DND-41 (cell line): Measurements from ENCODE around the gene DISC1.

Experiments
- EZH2 ChIP-seq: IDR thresholded peaks from 3 replicates; pipeline ENCODE4 v1.6.1; 2012; ENCODE audit warnings: borderline replicate concordance, low read depth, mild to moderate bottlenecking, moderate library complexity, low read length, inconsistent platforms; ENCODE audit not compliant: severe bottlenecking
- TF ChIP-seq, protein P1 (sequence below): IDR thresholded peaks from 2 replicates; pipeline ENCODE4 v1.5.1; 2012; ENCODE audit warnings: borderline replicate concordance, low read length, moderate library complexity, mild to moderate bottlenecking; ENCODE audit not compliant: poor library complexity, severe bottlenecking; ENCODE audit errors: extremely low read depth

DNA sequence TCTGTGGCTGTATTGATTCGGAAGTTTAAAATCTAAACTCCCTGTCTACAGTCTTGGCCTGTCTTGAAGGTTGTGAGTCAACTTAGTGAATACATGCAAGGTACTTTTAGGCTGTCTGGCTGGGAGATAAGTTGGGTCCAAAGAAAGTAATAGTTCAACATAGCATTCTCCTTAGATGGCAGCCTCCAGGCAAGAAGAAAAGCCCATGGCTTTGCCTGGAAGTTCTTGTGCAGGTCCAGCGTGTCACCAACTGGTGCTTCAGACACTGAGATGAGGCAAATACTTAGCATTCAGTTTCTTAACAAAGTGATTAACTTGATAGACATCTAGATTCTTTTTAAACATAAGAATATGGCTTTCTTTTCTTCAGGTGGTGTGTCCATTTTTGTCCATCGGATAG lies 328.2 kb downstream of the DISC1 start:
- TF ChIP-seq, protein P1, sequence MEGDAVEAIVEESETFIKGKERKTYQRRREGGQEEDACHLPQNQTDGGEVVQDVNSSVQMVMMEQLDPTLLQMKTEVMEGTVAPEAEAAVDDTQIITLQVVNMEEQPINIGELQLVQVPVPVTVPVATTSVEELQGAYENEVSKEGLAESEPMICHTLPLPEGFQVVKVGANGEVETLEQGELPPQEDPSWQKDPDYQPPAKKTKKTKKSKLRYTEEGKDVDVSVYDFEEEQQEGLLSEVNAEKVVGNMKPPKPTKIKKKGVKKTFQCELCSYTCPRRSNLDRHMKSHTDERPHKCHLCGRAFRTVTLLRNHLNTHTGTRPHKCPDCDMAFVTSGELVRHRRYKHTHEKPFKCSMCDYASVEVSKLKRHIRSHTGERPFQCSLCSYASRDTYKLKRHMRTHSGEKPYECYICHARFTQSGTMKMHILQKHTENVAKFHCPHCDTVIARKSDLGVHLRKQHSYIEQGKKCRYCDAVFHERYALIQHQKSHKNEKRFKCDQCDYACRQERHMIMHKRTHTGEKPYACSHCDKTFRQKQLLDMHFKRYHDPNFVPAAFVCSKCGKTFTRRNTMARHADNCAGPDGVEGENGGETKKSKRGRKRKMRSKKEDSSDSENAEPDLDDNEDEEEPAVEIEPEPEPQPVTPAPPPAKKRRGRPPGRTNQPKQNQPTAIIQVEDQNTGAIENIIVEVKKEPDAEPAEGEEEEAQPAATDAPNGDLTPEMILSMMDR = no peak
- TF ChIP-seq EZH2 = no peak
